ENCODE measurements around the gene KRTAP2-4.

- TF ChIP-seq SUZ12 (IDR thresholded peaks at IDR 0.05; ENCODE audit: extremely low read depth, insufficient read depth, insufficient read length) (no peak), YY1 (IDR thresholded peaks at IDR 0.05; ENCODE audit: insufficient read depth, insufficient read length) (no peak), ZNF274 (IDR thresholded peaks at IDR 0.05; ENCODE audit: low read depth, low read length) (no peak)
Observed at GRCh38 chr17:41071606-41072360, 6.1 kb upstream of the KRTAP2-4 start.

Measured in NT2/D1 (cell line).